ENCODE results near the gene DALRD3. TPM values are rescaled to one million over a fixed set of nuclear protein-coding genes. Genes with fewer than 3 reads are reported as not detected.
A peak's percentile ranks its signal among the peaks of the same experiment; 100 is the strongest.

The DALRD3 gene
- total RNA-seq, 1 donor from 2014 or later, result 45.1 TPM

- no peak for DNase-seq
Observed at GRCh38 chr3:49004352-49005302, 13.8 kb downstream of the DALRD3 start.

- no peak for DNase-seq
Observed at GRCh38 chr3:49001155-49001554, 17.2 kb downstream of the DALRD3 start.

- DNase-seq, result no peak
Observed at GRCh38 chr3:48999085-48999858, 19.1 kb downstream of the DALRD3 start.

GRCh38 chr3:48997714-48998637, 20.4 kb downstream of the DALRD3 start:
- DNase-seq, result no peak

- no peak for DNase-seq
Observed at GRCh38 chr3:48997102-48997635, 21.2 kb downstream of the DALRD3 start.

GRCh38 chr3:48996640-48997039, 21.7 kb downstream of the DALRD3 start:
- DNase-seq, result no peak

- no peak for DNase-seq
Observed at GRCh38 chr3:48993834-48994233, 24.5 kb downstream of the DALRD3 start.

GRCh38 chr3:48991851-48992545, 26.4 kb downstream of the DALRD3 start:
- DNase-seq, result no peak

GRCh38 chr3:48990636-48991469, 27.5 kb downstream of the DALRD3 start:
- DNase-seq, result peak; percentile 43

- peak; percentile 93 for DNase-seq
Observed at GRCh38 chr3:48989796-48990635, 28.4 kb downstream of the DALRD3 start, which contains the start of gene P4HTM. P4HTM (plus strand) TSS chr3:48990241; CDS start chr3:48990257, 16 bp downstream.

GRCh38 chr3:48989126-48989795, 29.1 kb downstream of the DALRD3 start:
- no peak for DNase-seq

- DNase-seq, result no peak
Observed at GRCh38 chr3:48985831-48986376, 32.5 kb downstream of the DALRD3 start.

GRCh38 chr3:48984663-48985062, 33.7 kb downstream of the DALRD3 start:
- peak; percentile 39 for DNase-seq

GRCh38 chr3:48983096-48983495, 35.3 kb downstream of the DALRD3 start:
- no peak for DNase-seq

GRCh38 chr3:48982686-48983085, 35.7 kb downstream of the DALRD3 start:
- no peak for DNase-seq

- DNase-seq, result no peak
Observed at GRCh38 chr3:48982016-48982415, 36.4 kb downstream of the DALRD3 start.

GRCh38 chr3:48980295-48980694, 38.1 kb downstream of the DALRD3 start:
- DNase-seq, result no peak

GRCh38 chr3:48979451-48979850, 38.9 kb downstream of the DALRD3 start:
- no peak for DNase-seq

All from dermis blood vessel endothelial cell (primary cell).